Urothelium cell line (cell line): ENCODE data around the gene INO80.

Experiments
- DNase-seq: peaks from one replicate; pipeline ENCODE4 v3.0.0; 2011; ENCODE audit warnings: low spot score, mixed read lengths
- FAIRE-seq: peaks from 2 replicates; lab custom pipeline; 2011; peaks lifted over from hg19 to GRCh38; lab: Jason Lieb, UNC

Gene INO80

DNA sequence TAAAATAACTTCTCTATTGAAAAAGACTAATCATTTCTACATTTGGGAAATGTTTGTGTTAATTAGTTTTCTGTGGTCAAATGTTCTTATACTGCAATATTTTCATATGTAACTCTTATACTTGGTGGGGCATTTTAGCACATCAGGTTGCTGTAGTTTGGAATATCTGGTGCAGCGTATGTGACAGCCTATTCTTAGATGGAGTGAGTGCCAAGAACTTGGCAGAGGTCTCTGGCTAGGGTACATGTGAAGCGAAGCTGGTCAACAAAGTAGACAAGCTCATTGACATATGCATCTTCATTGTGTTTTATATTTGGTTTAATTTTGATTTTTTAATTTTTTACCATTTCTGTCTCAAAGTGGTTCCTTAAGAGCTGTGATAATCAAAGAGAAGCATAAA, 109.6 kb downstream of the INO80 start:
- FAIRE-seq, result no peak
- no peak for DNase-seq

- FAIRE-seq (no peak), DNase-seq (no peak)
These were observed 111.6 kb downstream of the INO80 start for GRCh38 chr15:41004490-41004889.

DNA sequence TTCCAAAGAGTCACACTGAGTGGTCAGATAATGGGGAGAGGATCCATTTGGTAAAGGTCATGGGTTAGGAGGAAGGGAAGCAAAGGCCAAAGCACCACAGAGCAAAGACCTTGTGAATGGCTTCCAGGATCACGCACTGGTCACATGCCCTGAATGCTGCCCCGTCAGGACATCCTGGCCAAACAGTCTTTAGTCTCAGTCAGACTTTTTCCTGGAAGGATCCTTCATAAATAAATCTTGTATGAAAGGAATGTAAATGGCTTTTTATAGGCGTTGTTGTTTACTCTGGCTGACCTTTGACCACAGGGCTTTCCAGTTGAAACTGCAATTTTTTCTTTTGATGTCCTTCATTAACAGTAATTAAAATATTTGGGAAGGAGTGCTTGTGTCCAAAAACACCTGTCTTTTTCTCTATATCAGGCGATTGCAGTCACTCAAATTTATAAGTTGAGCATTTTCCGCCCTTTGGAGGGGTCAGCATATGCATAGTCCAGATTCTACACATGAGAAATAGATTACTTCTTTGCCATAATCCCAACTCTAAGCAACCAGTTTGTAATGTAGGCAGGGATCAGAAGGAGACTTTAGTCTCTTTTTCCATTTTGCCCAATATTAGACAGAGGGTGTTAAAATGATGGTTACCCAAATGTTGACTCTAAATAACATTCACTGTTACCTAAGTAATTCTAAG, 114.4 kb downstream of the INO80 start:
- FAIRE-seq, result no peak
- DNase-seq, result no peak

DNA sequence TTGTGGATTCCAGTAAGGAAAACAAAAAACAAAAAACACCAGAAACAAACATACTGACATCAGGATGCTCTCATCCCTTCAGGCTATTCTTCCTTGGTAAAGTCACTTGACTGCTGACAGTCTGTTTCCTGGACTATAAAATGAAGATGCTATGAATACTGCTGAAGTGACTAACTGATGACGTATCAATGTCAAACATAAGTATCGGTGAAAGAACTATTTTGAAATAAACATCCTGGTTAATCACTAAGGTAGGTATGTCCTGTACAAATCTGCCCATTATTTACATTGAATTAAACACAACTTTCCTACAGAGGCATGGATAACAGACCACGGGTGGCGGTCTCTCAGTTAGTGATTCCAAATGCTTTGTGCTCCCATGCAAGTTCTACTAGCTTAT, 116.9 kb downstream of the INO80 start:
- FAIRE-seq (no peak), DNase-seq (no peak)

GRCh38 chr15:40995656-40996055, 120.4 kb downstream of the INO80 start:
- FAIRE-seq, result no peak
- no peak for DNase-seq

DNA sequence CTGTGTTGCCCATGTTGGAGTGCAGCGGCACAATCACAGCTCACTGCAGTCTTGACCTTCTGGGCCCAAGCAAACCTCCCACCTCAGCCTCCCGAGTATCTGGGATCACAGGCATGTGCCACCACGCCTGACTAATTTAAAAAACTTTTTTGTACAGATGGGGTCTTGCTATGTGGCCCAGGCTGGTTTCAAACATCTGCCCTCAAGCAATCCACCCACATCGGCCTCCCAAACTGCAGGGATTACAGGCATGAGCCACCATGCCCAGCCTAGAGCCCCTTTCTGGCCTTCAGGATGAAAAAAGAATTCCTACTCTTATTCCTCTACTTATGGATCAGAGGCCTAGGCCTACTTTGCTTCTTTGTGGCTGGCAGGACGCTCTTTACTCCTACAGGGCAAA, 123.3 kb downstream of the INO80 start:
- DNase-seq (no peak), FAIRE-seq (no peak)

GRCh38 chr15:40992241-40992741, 123.8 kb downstream of the INO80 start:
- FAIRE-seq (no peak), DNase-seq (no peak)

DNA sequence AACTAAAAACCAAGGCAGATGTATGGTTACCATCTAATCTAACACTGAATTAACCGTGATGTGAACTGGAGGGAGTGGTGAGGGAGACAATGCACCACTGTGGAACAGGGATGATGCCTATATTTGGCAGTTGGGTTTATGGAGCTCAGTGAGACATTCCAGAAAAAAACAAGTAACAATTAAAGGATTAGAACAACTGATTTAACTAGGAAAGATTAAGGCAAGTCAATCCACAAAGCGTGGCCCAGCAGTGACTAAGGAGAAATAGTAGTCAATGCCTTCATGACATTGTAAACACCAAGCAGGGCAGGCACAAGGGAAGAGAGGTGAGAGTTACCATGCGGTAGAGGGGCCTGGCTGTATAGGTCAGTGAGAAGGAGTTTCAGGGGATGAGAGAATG, 124.7 kb downstream of the INO80 start:
- DNase-seq (no peak), FAIRE-seq (no peak)

- DNase-seq (no peak), FAIRE-seq (no peak)
These were observed 125.3 kb downstream of the INO80 start for GRCh38 chr15:40990789-40991188.

GRCh38 chr15:40990080-40990479, 126.0 kb downstream of the INO80 start:
- FAIRE-seq (no peak), DNase-seq (no peak)

DNA sequence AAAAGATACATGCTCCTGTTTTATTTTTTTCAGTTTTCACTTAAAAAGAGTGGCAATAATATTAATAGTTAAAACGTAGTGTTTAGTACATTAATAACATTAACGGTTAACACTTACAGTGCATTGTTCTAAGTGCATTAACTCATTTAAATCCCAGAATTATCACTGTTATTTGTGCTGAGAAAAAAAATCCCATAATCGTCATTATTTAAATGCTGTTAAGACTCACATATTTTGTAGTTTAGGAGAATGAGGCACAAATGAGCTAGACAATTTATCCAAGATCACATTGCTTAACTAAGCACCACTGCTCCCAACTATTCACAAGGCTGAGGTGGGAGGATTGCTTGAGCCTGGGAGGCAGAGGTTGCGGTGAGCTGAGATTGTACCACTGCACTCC, 127.9 kb downstream of the INO80 start:
- DNase-seq (no peak), FAIRE-seq (no peak)

DNA sequence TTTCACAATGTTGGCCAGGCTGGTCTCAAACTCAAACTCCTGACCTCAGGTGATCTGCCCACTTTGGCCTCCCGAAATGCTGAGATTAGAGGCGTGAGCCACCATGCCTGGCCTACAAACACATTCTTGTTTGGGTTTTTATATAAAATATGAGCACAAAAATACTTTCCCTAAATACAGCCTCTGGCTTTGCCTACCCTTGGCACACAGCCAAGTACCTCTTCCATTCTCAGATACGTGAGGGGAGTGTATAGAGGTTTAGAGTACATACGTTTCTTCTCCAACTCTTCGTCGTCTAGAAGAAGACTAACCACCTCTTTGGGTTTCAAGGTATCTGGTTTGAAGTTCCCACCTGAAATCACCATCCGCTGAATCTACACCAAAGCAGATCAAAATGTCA, 129.3 kb downstream of the INO80 start:
- FAIRE-seq, result no peak

GRCh38 chr15:40985541-40986330, 130.3 kb downstream of the INO80 start:
- no peak for FAIRE-seq
- no peak for DNase-seq

More for the DNA sequence above, 129.3 kb downstream of the INO80 start:
- no peak for DNase-seq

DNA sequence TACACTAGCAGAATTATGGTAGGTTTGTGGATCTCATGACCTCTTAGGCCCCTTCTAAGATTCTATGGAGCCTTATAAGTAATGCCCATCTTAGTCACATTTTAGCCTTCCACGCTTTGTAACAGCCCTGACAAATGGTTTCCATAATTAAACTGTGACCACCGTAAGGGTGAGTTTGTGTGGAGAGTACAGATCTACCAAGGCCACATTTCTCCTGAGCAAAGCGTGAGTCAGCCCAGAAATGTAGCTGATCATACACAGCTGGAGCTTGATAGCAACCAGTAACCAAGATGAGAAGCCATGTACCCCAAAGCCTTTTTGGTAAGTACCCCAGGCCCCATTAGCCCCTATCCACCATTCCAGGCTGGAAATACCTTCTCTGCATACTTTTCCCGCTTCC, 131.1 kb downstream of the INO80 start:
- no peak for FAIRE-seq
- DNase-seq, result no peak

DNA sequence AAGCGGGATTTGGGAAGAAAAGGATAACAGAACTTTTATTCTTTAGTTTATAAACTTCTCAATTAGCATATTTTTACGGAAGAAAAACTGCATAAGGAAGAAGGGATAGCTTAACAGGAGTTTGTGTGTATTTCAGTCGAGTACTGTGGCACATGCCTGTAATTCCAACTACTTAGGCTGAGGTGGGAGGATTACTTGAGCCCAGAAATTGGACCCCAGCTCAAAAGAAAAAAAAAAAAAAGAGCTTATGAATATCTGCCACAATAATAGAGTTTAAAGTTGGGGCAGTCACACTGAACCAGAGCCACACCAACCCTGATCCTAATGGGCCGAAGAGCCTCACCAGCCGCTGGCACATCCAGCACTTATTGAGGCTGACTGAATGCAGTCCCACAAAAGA, 131.7 kb downstream of the INO80 start:
- DNase-seq, result no peak
- FAIRE-seq, result no peak

GRCh38 chr15:40982855-40983254, 133.2 kb downstream of the INO80 start:
- no peak for DNase-seq
- no peak for FAIRE-seq

- FAIRE-seq (no peak), DNase-seq (no peak)
These were observed 134.9 kb downstream of the INO80 start for GRCh38 chr15:40981186-40981585.

- FAIRE-seq, result no peak
- DNase-seq, result no peak
These were observed 137.5 kb downstream of the INO80 start for GRCh38 chr15:40978562-40978961.

DNA sequence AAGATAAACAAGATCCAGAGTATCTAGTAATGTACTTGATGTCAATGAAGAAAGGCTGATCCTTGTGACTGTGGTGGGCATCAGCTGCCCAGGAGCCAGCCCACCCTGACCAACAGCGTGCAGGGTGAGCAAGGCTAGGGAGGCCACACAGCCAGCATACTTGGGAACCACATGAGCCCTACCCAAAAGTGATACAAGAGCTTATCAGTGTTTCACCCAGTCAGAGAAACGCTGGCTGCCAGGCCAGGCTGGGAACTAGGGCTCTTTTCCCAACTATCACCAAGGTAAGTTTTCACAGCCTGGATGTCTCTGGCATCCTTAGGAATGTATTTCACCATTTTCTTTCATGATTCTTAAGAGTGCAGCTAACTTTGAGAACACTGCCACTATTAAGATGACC, 137.9 kb downstream of the INO80 start:
- no peak for DNase-seq
- no peak for FAIRE-seq

GRCh38 chr15:40976819-40977218, 139.3 kb downstream of the INO80 start:
- DNase-seq (no peak), FAIRE-seq (no peak)

DNA sequence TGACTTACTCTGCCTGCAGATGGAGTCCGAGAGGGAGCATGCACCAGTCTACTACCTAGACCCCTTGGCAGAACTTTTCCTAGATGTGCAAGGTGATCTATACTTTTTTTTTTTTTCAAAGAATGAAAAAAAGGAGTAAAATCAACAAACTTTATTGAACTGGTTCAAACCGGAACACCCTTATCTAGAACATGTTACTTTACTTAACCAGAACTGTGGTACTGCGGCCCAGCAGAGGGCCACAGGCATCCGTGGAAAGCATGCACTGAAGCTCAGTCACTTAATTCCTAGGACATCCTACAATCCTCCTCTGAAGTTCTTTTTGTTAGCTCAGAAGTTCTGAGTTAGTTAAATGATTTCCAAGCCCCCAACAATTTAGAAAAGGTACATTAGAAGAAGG, 141.2 kb downstream of the INO80 start:
- no peak for FAIRE-seq
- DNase-seq, result no peak

- no peak for FAIRE-seq
These were observed 146.7 kb downstream of the INO80 start for GRCh38 chr15:40969363-40969762.

More at GRCh38 chr15:40969363-40969762, 146.7 kb downstream of the INO80 start:
- DNase-seq, result no peak
